22Rv1 (cell line): ENCODE results near the gene GJA5.

ENCODE experiments used
- CTCF ChIP-seq: fragments of 450-650 bp; IDR thresholded peaks from 2 replicates; pipeline ENCODE4 v1.5.1; 2017; ENCODE audit warnings: mild to moderate bottlenecking
- ZFX ChIP-seq: fragments of 450-650 bp; IDR thresholded peaks from 2 replicates; pipeline ENCODE4 v1.6.1; 2017; ENCODE audit warnings: antibody characterized with exemption, borderline replicate concordance

- TF ChIP-seq CTCF (no peak), ZFX (no peak)
Observed at GRCh38 chr1:147762233-147763024, 2.0 kb upstream of the GJA5 start.
